Mucosa of descending colon (tissue), 3 donors: ENCODE data around the gene PEX12. TPM values are rescaled to one million over a fixed set of nuclear protein-coding genes. Genes with fewer than 3 reads are reported as not detected.
"Not testable (repeated sequence)": the region's sequence is repeated elsewhere in the genome, so short reads cannot be mapped to it uniquely, and the experiment has no call there.

Experiments used
- ATAC-seq: fragments of 200-7000 bp; cut with Tn5 transposase; one replicate; pipeline ENCODE4 v1.9.1; 2020; ENCODE audit warnings: mild to moderate bottlenecking, moderate library complexity
- DNase-seq, 3 donors: peaks; one replicate each; pipeline ENCODE4 v3.0.0-alpha.2; 2020
- H3K36me3 ChIP-seq: fragments of 200-600 bp; one replicate; pipeline ENCODE4 v1.8.0; 2021; ENCODE audit warnings: low read depth, mild to moderate bottlenecking
- H3K4me1 ChIP-seq: fragments of 200-600 bp; one replicate; pipeline ENCODE4 v1.8.0; 2021; ENCODE audit warnings: low read depth, mild to moderate bottlenecking
- H3K4me3 ChIP-seq: fragments of 200-600 bp; one replicate; pipeline ENCODE4 v1.8.0; 2021; ENCODE audit warnings: mild to moderate bottlenecking
- H3K9me3 ChIP-seq: fragments of 200-600 bp; one replicate; pipeline ENCODE4 v1.8.0; 2021; ENCODE audit warnings: mild to moderate bottlenecking
- intact Hi-C, 2 donors: fragments of 100-400 bp; cut with DNase I in 1 of 2; cut with micrococcal nuclease in 1 of 2; formaldehyde crosslinking; loops; one replicate each; pipeline versions ENCODE4 v1.11.0 to v1.11.1; 2022; cut with DNase I, micrococcal nuclease
- total RNA-seq, 3 donors: library from RNA; stranded (reverse); fragmentation: NEBNext Ultra II Directional in 2 of 3; extraction: Animal tissue kit (Norgen Biotek cat#: 25700) in 2 of 3; gene quantifications; one replicate each; pipeline versions ENCODE4 v1.2.1 to v1.2.4, GENCODE V29; 2021 to 2023
- TF ChIP-seq, protein P1 (sequence below): fragments of 200-600 bp; IDR thresholded peaks from one replicate; pipeline ENCODE4 v1.8.0; 2022; ENCODE audit warnings: antibody characterized with exemption, mild to moderate bottlenecking
- donor health status: DM: no; HTN: no; CAD: no; lungs with moderate emphysema.
- donor health status: DM: no; HTN: no; CAD: no.
- donor health status: DM: no; HTN: yes; CAD: no.

Gene PEX12
- total RNA-seq, 3 donors from 2014 or later = 2.8 to 4.9 (median 3.8) TPM

GRCh38 chr17:35577830-35578196 lies 558 bp downstream of the PEX12 start:
- intact Hi-C loops = no loop called here
- no peaks in the 10 kb centered on the region for H3K36me3 ChIP-seq
- no peaks in the 10 kb centered on the region for H3K4me1 ChIP-seq
- peak overlapping the region; percentile 54 for H3K4me3 ChIP-seq
- ATAC-seq (peak; percentile 32), DNase-seq (peak in 1 of 3 donors; percentile 43)
- TF ChIP-seq, protein P1, sequence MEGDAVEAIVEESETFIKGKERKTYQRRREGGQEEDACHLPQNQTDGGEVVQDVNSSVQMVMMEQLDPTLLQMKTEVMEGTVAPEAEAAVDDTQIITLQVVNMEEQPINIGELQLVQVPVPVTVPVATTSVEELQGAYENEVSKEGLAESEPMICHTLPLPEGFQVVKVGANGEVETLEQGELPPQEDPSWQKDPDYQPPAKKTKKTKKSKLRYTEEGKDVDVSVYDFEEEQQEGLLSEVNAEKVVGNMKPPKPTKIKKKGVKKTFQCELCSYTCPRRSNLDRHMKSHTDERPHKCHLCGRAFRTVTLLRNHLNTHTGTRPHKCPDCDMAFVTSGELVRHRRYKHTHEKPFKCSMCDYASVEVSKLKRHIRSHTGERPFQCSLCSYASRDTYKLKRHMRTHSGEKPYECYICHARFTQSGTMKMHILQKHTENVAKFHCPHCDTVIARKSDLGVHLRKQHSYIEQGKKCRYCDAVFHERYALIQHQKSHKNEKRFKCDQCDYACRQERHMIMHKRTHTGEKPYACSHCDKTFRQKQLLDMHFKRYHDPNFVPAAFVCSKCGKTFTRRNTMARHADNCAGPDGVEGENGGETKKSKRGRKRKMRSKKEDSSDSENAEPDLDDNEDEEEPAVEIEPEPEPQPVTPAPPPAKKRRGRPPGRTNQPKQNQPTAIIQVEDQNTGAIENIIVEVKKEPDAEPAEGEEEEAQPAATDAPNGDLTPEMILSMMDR = no peak
- no peaks in the 10 kb centered on the region for H3K9me3 ChIP-seq

- Histone ChIP-seq H3K36me3 (no peaks in the 10 kb centered on the region), H3K4me1 (no peaks in the 10 kb centered on the region), H3K9me3 (no peaks in the 10 kb centered on the region), H3K4me3 (no peak overlapping the region)
- TF ChIP-seq, protein P1 = no peak
- DNase-seq (no peak), ATAC-seq (no peak)
- intact Hi-C loops = no loop called here
Observed at GRCh38 chr17:35575759-35576158, 2.6 kb downstream of the PEX12 start.

GRCh38 chr17:35569405-35569804 lies 9.0 kb downstream of the PEX12 start:
- intact Hi-C loops = no loop called here
- no peak for ATAC-seq
- TF ChIP-seq, protein P1 = no peak
- no peak overlapping the region for H3K4me3 ChIP-seq
- no peaks in the 10 kb centered on the region for H3K9me3 ChIP-seq
- no peak for DNase-seq
- H3K36me3 ChIP-seq = no peaks in the 10 kb centered on the region
- peaks cover 15% of the 10 kb centered on the region for H3K4me1 ChIP-seq

DNA sequence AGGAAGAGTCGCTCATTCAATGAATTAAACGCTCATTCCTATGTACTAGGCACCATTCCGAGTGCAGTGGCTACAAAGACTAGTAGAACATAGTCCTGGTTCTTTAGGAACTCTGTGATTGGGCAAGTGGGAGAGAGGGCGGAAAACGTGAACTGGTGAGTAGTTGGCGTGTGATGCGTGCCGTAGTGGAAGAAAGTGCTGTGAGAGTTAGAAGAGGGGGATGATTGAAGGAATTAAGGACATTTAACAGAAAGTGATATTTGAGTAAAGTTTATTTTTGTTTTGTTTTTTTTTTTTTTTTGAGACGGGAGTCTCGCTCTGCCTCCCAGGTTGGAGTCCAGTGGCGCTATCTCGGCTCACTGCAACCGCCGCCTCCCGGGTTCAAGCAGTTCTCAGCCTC lies 9.8 kb downstream of the PEX12 start:
- ATAC-seq = peak; percentile 64
- intact Hi-C loops = no loop called here

GRCh38 chr17:35566968-35567367 lies 11.4 kb downstream of the PEX12 start:
- no peak for ATAC-seq
- no peaks in the 10 kb centered on the region for H3K36me3 ChIP-seq
- TF ChIP-seq, protein P1 = no peak
- no peak overlapping the region for H3K4me3 ChIP-seq
- intact Hi-C loops = no loop called here
- peaks cover 15% of the 10 kb centered on the region for H3K4me1 ChIP-seq
- H3K9me3 ChIP-seq = no peaks in the 10 kb centered on the region
- DNase-seq = no peak

More for the DNA sequence above, 9.8 kb downstream of the PEX12 start:
- no peak for DNase-seq
- H3K4me3 ChIP-seq = peak overlapping the region; percentile 60
- H3K36me3 ChIP-seq = no peaks in the 10 kb centered on the region
- no peaks in the 10 kb centered on the region for H3K9me3 ChIP-seq
- TF ChIP-seq, protein P1 = no peak
- H3K4me1 ChIP-seq = peaks cover 15% of the 10 kb centered on the region

DNA sequence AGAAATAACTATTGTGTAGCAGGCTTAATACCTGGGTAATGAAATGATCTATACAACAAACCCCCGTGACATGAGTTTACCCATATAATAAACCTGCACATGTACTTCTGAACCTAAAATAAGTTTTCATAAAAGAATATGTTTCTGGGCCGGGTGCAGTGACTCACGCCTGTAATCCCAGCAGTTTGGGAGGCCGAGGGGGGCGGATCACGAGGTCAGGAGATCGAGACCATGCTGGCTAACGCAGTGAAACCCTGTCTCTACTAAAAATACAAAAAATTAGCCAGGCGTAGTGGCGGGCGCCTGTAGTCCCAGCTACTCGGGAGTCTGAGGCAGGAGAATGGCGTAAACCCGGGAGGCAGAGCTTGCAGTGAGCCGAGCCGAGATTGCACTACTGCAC lies 15.2 kb downstream of the PEX12 start:
- H3K9me3 ChIP-seq, ATAC-seq, H3K4me3 ChIP-seq, DNase-seq, intact Hi-C loops, H3K36me3 ChIP-seq, H3K4me1 ChIP-seq: not testable (repeated sequence)
